PC-3 (cell line): ENCODE data around the gene FAF2. TPM values are rescaled to one million over a fixed set of nuclear protein-coding genes. Genes with fewer than 3 reads are reported as not detected.

Source experiments
- ATAC-seq: fragments of 200-7000 bp; cut with Tn5 transposase; 2 replicates; pipeline ENCODE4 v1.9.1; 2020; ENCODE audit warnings: mild to moderate bottlenecking, moderate library complexity
- BruUV-seq: library from RNA; stranded (reverse); fragments of 400-500 nt; replicated peaks from 2 replicates; lab custom pipeline; 2021; lab: Mats Ljungman, UMichigan
- CTCF ChIA-PET: fragments of 300-600 bp; sonication (Branson Sonifier 250); formaldehyde crosslinking; loops from one replicate; lab custom pipeline; 2022; ENCODE audit warnings: antibody characterized with exemption; lab: Charles Lee
- POLR2A ChIA-PET: fragments of 300-600 bp; sonication (Branson Sonifier 250); formaldehyde crosslinking; loops from one replicate; lab custom pipeline; 2022; ENCODE audit warnings: antibody characterized with exemption; ENCODE audit not compliant: unreplicated experiment; lab: Charles Lee
- DNase-seq: peaks from one replicate; pipeline ENCODE4 v3.0.0-alpha.2; 2015
- H2AFZ ChIP-seq: fragments of 300-600 bp; sonication (generic); 2 replicates; pipeline ENCODE4 v1.6.0; 2016; ENCODE audit warnings: antibody characterized with exemption, low read length
- H3F3A ChIP-seq: fragments of 300-600 bp; sonication (generic); one replicate; pipeline ENCODE4 v1.6.0; 2017; ENCODE audit warnings: antibody characterized with exemption, low read length, control low read depth, mild to moderate bottlenecking; ENCODE audit not compliant: unreplicated experiment
- H3K27ac ChIP-seq: fragments of 300-600 bp; sonication (generic); 2 replicates; pipeline ENCODE4 v1.5.1; 2016; ENCODE audit warnings: mild to moderate bottlenecking, low read length
- H3K27me3 ChIP-seq: fragments of 300-600 bp; sonication (generic); 2 replicates; pipeline ENCODE4 v1.6.1; 2016; ENCODE audit warnings: low read length, mixed read lengths
- H3K36me3 ChIP-seq: fragments of 300-600 bp; sonication (generic); 2 replicates; pipeline ENCODE4 v1.6.1; 2016; ENCODE audit warnings: low read depth, mixed run types, low read length, mixed read lengths
- H3K4me1 ChIP-seq: fragments of 300-600 bp; sonication (generic); 2 replicates; pipeline ENCODE4 v1.5.1; 2016; ENCODE audit warnings: low read length; ENCODE audit not compliant: insufficient read depth
- H3K4me2 ChIP-seq: fragments of 300-600 bp; sonication (generic); 2 replicates; pipeline ENCODE4 v1.6.0; 2016; ENCODE audit warnings: low read length
- H3K4me3 ChIP-seq: fragments of 300-600 bp; sonication (generic); 2 replicates; pipeline ENCODE4 v1.5.1; 2016; ENCODE audit warnings: mild to moderate bottlenecking, low read length, mixed read lengths
- H3K79me2 ChIP-seq: fragments of 300-600 bp; sonication (generic); 2 replicates; pipeline ENCODE4 v1.6.1; 2017; ENCODE audit warnings: low read length, mixed read lengths
- H3K9ac ChIP-seq: fragments of 300-600 bp; sonication (generic); 2 replicates; pipeline ENCODE4 v1.6.0; 2016; ENCODE audit warnings: mild to moderate bottlenecking, low read length
- H3K9me2 ChIP-seq: fragments of 300-600 bp; sonication (generic); replicated peaks from 2 replicates; pipeline ENCODE4 v1.6.1; 2016; ENCODE audit warnings: mixed run types, low read length, mixed read lengths
- H3K9me3 ChIP-seq: fragments of 300-600 bp; sonication (generic); 2 replicates; pipeline ENCODE4 v1.6.1; 2016; ENCODE audit warnings: low read length, mixed read lengths
- H4K20me1 ChIP-seq: fragments of 300-600 bp; sonication (generic); 2 replicates; pipeline ENCODE4 v1.6.1; 2016; ENCODE audit warnings: low read length, mixed read lengths
- CTCF ChIP-seq: fragments of 300-600 bp; sonication (generic); conservative IDR thresholded peaks from 2 replicates; pipeline ENCODE4 v1.5.1; 2017; ENCODE audit warnings: antibody characterized with exemption, low read depth, mild to moderate bottlenecking, low read length
- EZH2 ChIP-seq: fragments of 300-600 bp; sonication (generic); IDR thresholded peaks from one replicate; pipeline ENCODE4 v1.6.1; 2017; ENCODE audit warnings: antibody characterized with exemption, mild to moderate bottlenecking, low read length; ENCODE audit not compliant: unreplicated experiment
- EZH2phosphoT487 ChIP-seq: fragments of 300-600 bp; sonication (generic); IDR thresholded peaks from 2 replicates; pipeline ENCODE4 v1.6.1; 2018; ENCODE audit warnings: mild to moderate bottlenecking, antibody characterized with exemption, low read length, borderline replicate concordance
- intact Hi-C: fragments of 100-400 bp; cut with micrococcal nuclease; formaldehyde crosslinking; loops from 2 replicates; pipeline ENCODE4 v1.9.0; 2023
- total RNA-seq: library from RNA; depleted of rRNA; stranded (reverse); fragments of >200 nt; gene quantifications from 2 replicates; pipeline ENCODE4 v1.2.3, GENCODE V29; 2014

Gene FAF2
- total RNA-seq, 1 experiment from 2014 or later, result 51.4 TPM

GRCh38 chr5:176517053-176517661 is 69.0 kb downstream of the FAF2 start:
- no peaks in the 10 kb centered on the region for H4K20me1 ChIP-seq
- no peaks in the 10 kb centered on the region for H3K4me1 ChIP-seq
- BruUV-seq, result no TSS peak
- POLR2A ChIA-PET, result no interaction called here
- H3K27ac ChIP-seq, result no peak overlapping the region
- H3K9me3 ChIP-seq, result no peaks in the 10 kb centered on the region
- H3K9ac ChIP-seq, result no peak overlapping the region
- no peaks in the 10 kb centered on the region for H3F3A ChIP-seq
- no peaks in the 10 kb centered on the region for H3K36me3 ChIP-seq
- DNase-seq (no peak), ATAC-seq (no peak)
- H3K9me2 ChIP-seq, result no peaks in the 10 kb centered on the region
- H3K4me2 ChIP-seq, result no peak overlapping the region
- CTCF ChIA-PET, result interaction anchor here (0.6 kb wide), 1 partner anchor 143 kb away, joined by 4 read pairs; no protein-coding TSS in a partner anchor
- H3K79me2 ChIP-seq, result no peaks in the 10 kb centered on the region
- no peaks in the 10 kb centered on the region for H3K27me3 ChIP-seq
- no peak overlapping the region for H3K4me3 ChIP-seq
- no peak overlapping the region for H2AFZ ChIP-seq
- no peak for TF ChIP-seq CTCF
- no peak for TF ChIP-seq EZH2
- TF ChIP-seq EZH2phosphoT487, result no peak
- intact Hi-C loops, result no loop called here

GRCh38 chr5:176519810-176520720 is 71.9 kb downstream of the FAF2 start:
- Histone ChIP-seq H3K27ac (no peak overlapping the region), H3K36me3 (no peaks in the 10 kb centered on the region), H3K9ac (no peak overlapping the region), H3K4me2 (no peak overlapping the region), H3K79me2 (no peaks in the 10 kb centered on the region), H3K4me3 (no peak overlapping the region), H3F3A (no peaks in the 10 kb centered on the region), H3K4me1 (no peaks in the 10 kb centered on the region), H3K9me2 (no peaks in the 10 kb centered on the region), H3K9me3 (no peaks in the 10 kb centered on the region), H2AFZ (no peak overlapping the region), H3K27me3 (no peaks in the 10 kb centered on the region), H4K20me1 (no peaks in the 10 kb centered on the region)
- ChIA-PET CTCF (interaction anchor here (0.6 kb wide), 1 partner anchor 552 kb away, joined by 3 read pairs; no protein-coding TSS in a partner anchor), POLR2A (no interaction called here)
- ATAC-seq, result no peak
- BruUV-seq, result no TSS peak
- intact Hi-C loops, result no loop called here
- DNase-seq, result no peak
- TF ChIP-seq EZH2phosphoT487, result no peak
- TF ChIP-seq CTCF, result no peak
- no peak for TF ChIP-seq EZH2

- Histone ChIP-seq H3K79me2 (no peaks in the 10 kb centered on the region), H3K27me3 (no peaks in the 10 kb centered on the region), H3K9me3 (no peaks in the 10 kb centered on the region), H3K4me3 (no peak overlapping the region), H3K36me3 (no peaks in the 10 kb centered on the region), H4K20me1 (no peaks in the 10 kb centered on the region), H3K4me2 (no peak overlapping the region), H3K9me2 (no peaks in the 10 kb centered on the region), H3K9ac (no peak overlapping the region), H3K27ac (no peak overlapping the region), H2AFZ (no peak overlapping the region), H3F3A (no peaks in the 10 kb centered on the region), H3K4me1 (no peaks in the 10 kb centered on the region)
- POLR2A ChIA-PET, result no interaction called here
- no TSS peak for BruUV-seq
- intact Hi-C loops, result no loop called here
- TF ChIP-seq CTCF (no peak), EZH2 (no peak), EZH2phosphoT487 (no peak)
- ATAC-seq, result no peak
- CTCF ChIA-PET, result no interaction called here
- DNase-seq, result no peak
Measured at GRCh38 chr5:176521286-176521685, 73.1 kb downstream of the FAF2 start.
